Thyroid gland (tissue), 4 donors: Measurements from ENCODE around the gene HPCA.

ENCODE experiments used
- CTCF ChIP-seq, 6 experiments: fragments of 200-600 bp in 3 of 6; fragments of 450-650 bp in 3 of 6; sonication (generic) in 3 of 6; IDR thresholded peaks; one replicate each; pipeline ENCODE4 v1.5.1; 2016 to 2019; ENCODE audit warnings: antibody characterized with exemption in 6 of 6, mild to moderate bottlenecking in 2 of 6, inconsistent platforms in 1 of 6, moderate library complexity in 1 of 6
- POLR2A ChIP-seq, 2 donors: fragments of 450-650 bp; IDR thresholded peaks; one replicate each; pipeline ENCODE4 v1.6.1; 2017; ENCODE audit warnings: antibody characterized with exemption in 2 of 2, mild to moderate bottlenecking in 2 of 2, moderate library complexity in 1 of 2

GRCh38 chr1:32871364-32872191 lies 14.7 kb upstream of the HPCA start:
- no peak for TF ChIP-seq CTCF (IDR thresholded peaks at IDR 0.05)
- TF ChIP-seq POLR2A (IDR thresholded peaks at IDR 0.05), result no peak
